Activated T-helper 1 cell treated with anti-CD3 and anti-CD28 coated beads, Interleukin-2, amount 50 U/mL, for 16 hours (primary cell): ENCODE measurements around the gene SSTR1.
"Not testable (repeated sequence)": the region's sequence is repeated elsewhere in the genome, so short reads cannot be mapped to it uniquely, and the experiment has no call there.

ENCODE experiments used
- DNase-seq, 2 donors: peaks; one replicate each; pipeline ENCODE4 v3.0.0-alpha.2; 2020; ENCODE audit warnings: low read depth in 1 of 2, low spot score in 1 of 2

SSTR1 gene, protein sequence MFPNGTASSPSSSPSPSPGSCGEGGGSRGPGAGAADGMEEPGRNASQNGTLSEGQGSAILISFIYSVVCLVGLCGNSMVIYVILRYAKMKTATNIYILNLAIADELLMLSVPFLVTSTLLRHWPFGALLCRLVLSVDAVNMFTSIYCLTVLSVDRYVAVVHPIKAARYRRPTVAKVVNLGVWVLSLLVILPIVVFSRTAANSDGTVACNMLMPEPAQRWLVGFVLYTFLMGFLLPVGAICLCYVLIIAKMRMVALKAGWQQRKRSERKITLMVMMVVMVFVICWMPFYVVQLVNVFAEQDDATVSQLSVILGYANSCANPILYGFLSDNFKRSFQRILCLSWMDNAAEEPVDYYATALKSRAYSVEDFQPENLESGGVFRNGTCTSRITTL

GRCh38 chr14:38207736-38208617 is at the start of gene SSTR1:
Gene SSTR1 (plus strand): TSS chr14:38207904. CDS start chr14:38209390, 1,486 bp downstream.
- no peak for DNase-seq

- DNase-seq: no peak
Measured at GRCh38 chr14:38158468-38158867, 49.2 kb upstream of the SSTR1 start.

DNA sequence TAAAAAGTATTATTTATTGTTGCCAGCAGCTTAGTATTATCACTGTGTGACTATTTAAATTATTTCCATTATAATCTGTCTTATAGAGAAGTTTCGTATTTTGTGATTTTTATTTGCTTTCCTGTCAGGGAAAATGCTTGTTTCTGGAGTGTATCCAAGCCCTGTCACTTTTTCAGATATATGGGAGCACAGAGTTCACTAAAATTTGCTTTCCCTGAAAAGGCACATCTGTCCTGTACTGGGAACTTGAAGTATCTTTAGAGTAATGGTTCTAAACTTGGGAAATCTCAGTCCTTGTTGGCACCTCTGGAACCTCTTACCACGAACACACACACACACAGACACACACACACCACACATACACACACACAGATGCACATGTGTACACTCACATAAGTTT is 39.3 kb upstream of the SSTR1 start:
- no peak for DNase-seq

- no peak for DNase-seq
Measured at GRCh38 chr14:38171197-38171596, 36.5 kb upstream of the SSTR1 start.

- DNase-seq: no peak
Measured at GRCh38 chr14:38174711-38175110, 33.0 kb upstream of the SSTR1 start.

- no peak for DNase-seq
Measured at GRCh38 chr14:38175658-38176057, 32.0 kb upstream of the SSTR1 start.

DNA sequence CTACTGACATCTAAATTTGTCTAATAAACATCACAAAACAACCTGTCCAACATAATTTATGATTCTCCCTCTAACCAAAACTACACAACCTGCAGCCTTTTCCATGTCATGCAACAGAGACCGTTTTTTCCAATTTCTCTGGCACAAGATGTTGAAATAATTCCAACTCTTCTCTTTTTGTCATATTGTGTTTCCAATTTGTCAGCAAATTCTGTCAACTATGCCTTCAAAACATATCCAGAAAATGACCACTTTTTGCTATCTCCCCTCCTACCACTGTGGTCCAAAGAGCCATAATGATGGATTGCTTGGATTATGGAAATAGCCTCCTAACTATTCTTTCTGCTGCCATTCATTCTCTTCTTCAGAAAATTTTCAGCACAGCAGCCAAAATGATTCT is 31.3 kb upstream of the SSTR1 start:
- no peak for DNase-seq

DNA sequence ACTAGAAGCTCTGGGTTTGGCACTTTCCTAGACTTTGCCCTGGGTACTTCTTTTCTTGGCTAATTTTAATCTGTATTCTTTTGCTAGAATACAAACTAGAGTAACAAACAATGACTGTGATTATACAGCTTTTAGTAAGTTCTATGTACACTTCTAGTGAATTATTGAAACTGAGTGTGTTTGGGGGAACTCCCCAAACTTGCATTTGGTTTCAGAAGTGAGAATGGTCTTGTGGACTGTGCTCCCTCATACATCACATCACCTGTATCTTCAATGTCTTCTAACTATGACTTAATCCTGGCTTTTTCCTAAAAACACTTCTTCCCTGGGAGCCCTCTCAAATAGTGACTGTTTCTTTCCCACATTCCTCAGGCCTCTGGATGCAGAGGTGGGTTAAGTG is 23.6 kb upstream of the SSTR1 start:
- no peak for DNase-seq

- DNase-seq: no peak
Measured at GRCh38 chr14:38185671-38186070, 22.0 kb upstream of the SSTR1 start.

- no peak for DNase-seq
Measured at GRCh38 chr14:38186216-38186615, 21.5 kb upstream of the SSTR1 start.

DNA sequence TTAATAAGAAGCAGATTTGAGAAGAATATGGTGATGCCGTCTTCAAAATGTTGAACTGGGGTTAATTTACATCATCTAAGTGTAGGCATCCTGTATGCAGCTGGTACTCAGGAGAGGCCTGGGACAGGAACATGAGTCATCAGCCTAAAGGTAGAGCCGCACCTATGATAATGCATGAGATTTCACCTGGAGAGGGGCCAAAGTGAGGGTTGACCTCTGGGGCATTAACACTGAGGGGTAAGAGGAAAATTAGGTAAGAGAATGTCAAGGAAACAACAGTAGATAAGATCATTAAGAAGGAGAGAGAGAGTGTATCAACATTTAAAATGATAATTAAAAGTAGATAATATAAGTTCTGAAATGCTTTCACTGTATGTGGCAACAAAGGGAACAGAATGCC is 20.2 kb upstream of the SSTR1 start:
- no peak for DNase-seq

- no peak for DNase-seq
Measured at GRCh38 chr14:38189930-38190726, 17.6 kb upstream of the SSTR1 start.

DNA sequence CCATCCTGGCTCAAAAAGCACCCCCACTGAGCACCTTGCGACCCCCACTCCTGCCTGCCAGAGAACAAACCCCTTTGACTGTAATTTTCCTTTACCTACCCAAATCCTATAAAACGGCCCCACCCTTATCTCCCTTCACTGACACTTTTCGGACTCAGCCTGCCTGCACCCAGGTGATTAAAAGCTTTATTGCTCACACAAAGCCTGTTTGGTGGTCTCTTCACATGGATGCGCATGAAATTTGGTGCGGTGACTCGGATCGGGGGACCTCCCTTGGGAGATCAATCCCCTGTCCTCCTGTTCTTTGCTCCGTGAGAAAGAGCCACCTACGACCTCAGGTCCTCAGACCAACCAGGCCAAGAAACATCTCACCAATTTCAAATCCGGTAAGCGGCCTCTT is 16.9 kb upstream of the SSTR1 start:
- DNase-seq: not testable (repeated sequence)

DNA sequence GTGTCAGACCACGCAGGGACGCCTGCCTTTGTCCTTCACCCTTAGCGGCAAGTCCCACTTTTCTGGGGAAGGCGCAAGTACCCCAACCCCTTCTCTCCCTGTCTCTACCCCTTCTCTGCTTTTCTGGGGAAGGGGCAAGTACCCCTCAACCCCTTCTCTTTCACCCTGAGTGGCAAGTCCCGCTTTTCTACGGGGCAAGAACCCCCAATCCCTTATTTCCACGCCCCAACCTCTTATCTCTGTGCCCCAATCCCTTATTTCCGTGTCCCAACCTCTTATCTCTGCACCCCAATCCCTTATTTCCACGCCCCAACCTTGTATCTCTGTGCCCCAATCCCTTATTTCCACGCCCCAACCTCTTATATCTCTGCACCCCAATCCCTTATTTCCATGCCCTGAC is 16.2 kb upstream of the SSTR1 start:
- not testable (repeated sequence) for DNase-seq

- no peak for DNase-seq
Measured at GRCh38 chr14:38197001-38197783, 10.5 kb upstream of the SSTR1 start.

DNA sequence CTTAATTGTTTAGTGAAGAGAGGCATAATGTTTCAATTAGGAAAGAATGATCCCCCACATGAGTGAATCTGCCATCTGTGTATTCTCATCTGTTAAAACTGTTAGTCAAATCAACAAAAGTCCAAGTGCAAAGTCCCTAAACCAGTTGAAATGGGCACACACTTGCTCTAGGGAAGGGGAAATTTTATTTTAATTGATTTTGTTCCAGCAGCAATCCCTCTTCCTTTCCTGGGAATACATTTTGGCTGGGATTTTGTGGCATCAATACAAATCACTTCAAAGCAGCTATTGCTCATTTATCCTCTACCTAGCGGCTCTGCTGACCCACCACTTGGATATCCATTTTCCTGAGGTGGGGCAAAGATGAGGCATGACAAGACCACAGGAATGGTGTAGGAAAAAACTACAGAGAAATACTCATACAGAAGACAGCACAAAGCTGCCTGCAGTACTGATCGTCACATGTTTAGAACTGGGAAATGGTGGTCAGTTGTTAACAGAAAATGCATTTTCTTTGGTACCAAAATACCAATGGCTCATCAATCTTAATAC is 9.8 kb upstream of the SSTR1 start:
- no peak for DNase-seq

- no peak for DNase-seq
Measured at GRCh38 chr14:38198425-38198824, 9.3 kb upstream of the SSTR1 start.

- DNase-seq: no peak
Measured at GRCh38 chr14:38199076-38199475, 8.6 kb upstream of the SSTR1 start.

DNA sequence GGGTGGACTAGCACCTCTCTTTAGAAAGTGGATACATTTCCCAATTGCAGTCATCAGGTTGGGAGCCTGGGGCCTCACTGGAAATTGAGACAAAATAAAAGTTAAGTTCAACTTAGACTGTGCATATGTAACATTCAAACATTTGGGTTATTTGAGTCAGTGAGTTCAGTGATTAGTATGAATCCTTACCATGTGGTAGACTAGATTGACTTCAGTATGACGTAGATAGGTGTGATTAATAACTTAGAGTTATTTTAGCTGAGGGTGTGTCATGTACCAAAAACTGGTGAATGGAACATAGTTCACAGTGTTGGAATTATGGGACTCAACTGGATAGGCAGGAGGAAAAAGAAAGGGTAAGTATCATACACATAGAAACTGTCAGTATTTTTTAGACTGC is 8.0 kb upstream of the SSTR1 start:
- no peak for DNase-seq

GRCh38 chr14:38201137-38201828 is 6.4 kb upstream of the SSTR1 start:
- no peak for DNase-seq
